Measurements from ENCODE around the gene ADAM12. TPM values are rescaled to one million over a fixed set of nuclear protein-coding genes. Genes with fewer than 3 reads are reported as not detected.
"Not testable (repeated sequence)": the region's sequence is repeated elsewhere in the genome, so short reads cannot be mapped to it uniquely, and the experiment has no call there.

The ADAM12 gene
- total RNA-seq, 1 donor from 2014 or later, result 0.20 TPM

- DNase-seq (ENCODE audit: low read depth in 2 of 2), result no peak
Measured at GRCh38 chr10:126185676-126186447, 202.4 kb downstream of the ADAM12 start.

- no peak for DNase-seq (ENCODE audit: low read depth in 2 of 2)
Measured at GRCh38 chr10:126181626-126182025, 206.7 kb downstream of the ADAM12 start.

- no peak for DNase-seq (ENCODE audit: low read depth in 2 of 2)
Measured at GRCh38 chr10:126179637-126180036, 208.6 kb downstream of the ADAM12 start.

DNA sequence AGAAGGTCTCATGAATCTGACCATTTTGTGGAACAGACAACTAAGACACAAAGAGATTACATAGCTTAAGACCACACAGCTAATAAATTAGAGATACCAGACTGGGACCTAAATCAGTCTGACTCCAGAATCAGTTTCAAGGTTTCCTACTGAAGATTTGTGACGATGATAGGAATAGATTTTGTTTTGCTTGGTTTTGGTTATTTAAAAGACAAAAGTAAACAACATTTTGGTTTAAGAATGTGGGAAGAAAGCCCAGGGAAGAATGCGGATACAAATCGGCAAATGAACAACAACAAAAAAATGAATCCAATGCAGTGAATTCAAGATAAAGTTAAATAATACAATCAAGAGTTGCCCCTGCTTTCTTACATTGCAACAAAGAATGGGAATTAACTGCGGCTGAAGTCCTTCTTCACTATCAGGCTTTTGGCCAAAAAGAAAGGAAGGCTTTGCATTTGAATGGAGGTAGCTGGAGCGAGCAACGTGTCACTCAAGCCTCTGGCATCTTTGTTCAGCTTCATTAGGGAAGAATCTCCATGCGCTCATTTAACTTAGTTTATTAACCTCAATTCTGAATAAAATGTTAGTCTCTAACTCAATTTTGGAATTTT, 210.8 kb downstream of the ADAM12 start:
- DNase-seq (ENCODE audit: low read depth in 2 of 2), result no peak

DNA sequence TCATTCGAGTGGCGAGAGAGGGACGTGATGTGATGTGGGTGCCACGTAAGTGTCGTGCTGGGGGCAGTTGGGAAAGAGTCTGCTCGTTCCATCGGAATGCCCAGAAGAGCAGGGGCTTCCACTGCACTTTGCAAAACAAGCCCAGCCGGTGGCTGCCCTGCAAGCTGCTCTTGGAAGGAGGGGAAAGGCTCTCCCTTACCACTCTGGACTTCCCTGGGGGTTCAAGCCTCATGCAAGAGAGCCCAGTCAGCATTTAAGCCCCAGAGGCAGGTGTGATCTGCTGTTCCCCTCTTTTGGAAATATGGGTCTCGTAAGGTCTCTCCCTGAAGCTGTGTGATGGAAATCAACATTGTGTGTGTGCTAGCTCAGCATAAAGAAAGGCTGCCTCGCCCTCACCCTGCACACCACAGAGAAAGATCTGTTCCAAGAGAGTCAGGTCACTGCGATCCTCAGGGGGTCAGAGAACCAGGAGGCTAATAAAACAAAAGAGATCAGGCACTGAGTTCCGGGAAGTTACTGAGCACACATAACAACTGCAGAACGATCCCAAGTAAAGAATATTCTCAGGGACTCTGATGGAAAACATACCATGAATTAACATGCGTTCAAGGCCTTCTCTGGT, 212.5 kb downstream of the ADAM12 start:
- no peak for DNase-seq (ENCODE audit: low read depth in 2 of 2)

DNA sequence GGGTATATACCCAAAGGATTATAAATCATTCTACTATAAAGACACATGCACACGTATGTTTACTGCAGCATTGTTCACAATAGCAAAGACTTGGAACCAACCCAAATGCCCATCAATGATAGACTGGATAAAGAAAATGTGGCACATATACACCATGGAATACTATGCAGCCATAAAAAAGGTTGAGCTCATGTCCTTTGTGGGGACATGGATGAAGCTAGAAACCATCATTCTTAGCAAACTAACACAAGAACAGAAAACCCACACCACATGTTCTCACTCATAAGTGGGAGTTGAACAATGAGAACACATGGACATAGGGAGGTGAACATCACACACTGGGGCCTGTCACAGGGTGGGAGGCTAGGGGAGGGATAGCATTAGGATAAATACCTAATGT, 215.5 kb downstream of the ADAM12 start:
- not testable (repeated sequence) for DNase-seq (ENCODE audit: low read depth in 2 of 2)

DNA sequence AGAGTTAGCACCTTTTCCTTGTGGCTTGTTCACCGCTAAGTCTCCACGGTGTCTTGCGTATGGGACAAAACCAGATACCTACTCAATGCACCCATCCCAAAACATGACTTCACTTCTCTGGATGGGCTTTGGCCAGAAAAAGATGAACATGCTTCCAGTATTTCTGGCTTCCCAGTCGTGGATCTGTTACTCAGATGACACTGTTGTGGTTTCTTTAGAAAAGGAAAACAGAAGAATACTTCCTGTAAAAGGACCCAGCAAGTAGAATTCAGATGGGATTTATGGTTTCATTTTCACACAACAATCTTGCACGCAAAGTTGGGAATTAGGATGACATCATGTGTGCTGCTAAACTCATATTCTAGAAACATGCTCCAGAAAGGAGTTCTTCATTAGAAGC, 216.7 kb downstream of the ADAM12 start:
- DNase-seq (ENCODE audit: low read depth in 2 of 2), result no peak

GRCh38 chr10:126170776-126171175, 217.5 kb downstream of the ADAM12 start:
- DNase-seq (ENCODE audit: low read depth in 2 of 2), result no peak

DNA sequence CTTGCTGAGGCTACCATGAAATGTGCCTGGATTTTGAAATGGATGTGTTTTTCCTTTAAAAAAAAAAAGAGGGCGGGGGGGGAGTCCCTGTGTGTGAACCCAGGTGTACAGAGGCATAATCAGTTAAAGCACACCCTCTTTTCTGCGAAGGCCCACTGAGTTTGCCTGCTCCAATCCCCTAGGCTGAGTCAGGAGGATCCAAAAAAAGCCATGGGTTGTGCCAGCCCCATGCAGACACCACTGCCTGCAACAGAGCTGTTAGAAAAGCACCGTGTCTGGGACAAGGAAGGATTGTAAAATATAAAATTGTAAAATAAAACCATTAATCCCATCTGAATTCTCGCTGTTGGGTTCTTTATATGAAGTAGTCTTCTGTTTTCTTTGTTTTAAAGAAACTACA, 217.9 kb downstream of the ADAM12 start:
- no peak for DNase-seq (ENCODE audit: low read depth in 2 of 2)

- DNase-seq (ENCODE audit: low read depth in 2 of 2), result no peak
Measured at GRCh38 chr10:126169899-126170298, 218.4 kb downstream of the ADAM12 start.

GRCh38 chr10:126166797-126167196, 221.5 kb downstream of the ADAM12 start:
- no peak for DNase-seq (ENCODE audit: low read depth in 2 of 2)

- DNase-seq (ENCODE audit: low read depth in 2 of 2), result no peak
Measured at GRCh38 chr10:126165874-126166273, 222.4 kb downstream of the ADAM12 start.

GRCh38 chr10:126163506-126163905, 224.8 kb downstream of the ADAM12 start:
- DNase-seq (ENCODE audit: low read depth in 2 of 2), result no peak

- no peak for DNase-seq (ENCODE audit: low read depth in 2 of 2)
Measured at GRCh38 chr10:126161691-126162090, 226.6 kb downstream of the ADAM12 start.

- DNase-seq (ENCODE audit: low read depth in 2 of 2), result peak in 1 of 2 donors; percentile 42
Measured at GRCh38 chr10:126160971-126161630, 227.2 kb downstream of the ADAM12 start.

DNA sequence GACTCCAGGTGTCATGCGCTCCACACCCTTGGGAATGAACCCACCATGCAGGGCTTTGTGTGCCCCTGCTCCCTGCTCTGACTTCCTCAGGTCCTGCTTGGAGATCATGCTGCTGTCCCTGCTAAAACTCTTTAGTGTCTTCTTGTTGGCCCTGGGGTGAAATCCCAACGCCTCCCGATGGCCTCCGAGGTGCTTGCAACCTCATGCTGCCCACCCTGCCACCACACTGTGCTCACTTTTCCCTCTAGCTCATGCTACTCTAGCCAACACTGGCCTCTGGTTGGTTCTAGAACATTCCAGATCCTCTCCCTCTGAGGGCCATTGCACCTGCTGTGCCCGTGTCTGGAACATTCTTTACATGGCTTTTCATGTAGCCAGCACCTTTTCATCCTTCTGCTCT, 227.7 kb downstream of the ADAM12 start:
- DNase-seq (ENCODE audit: low read depth in 2 of 2), result no peak

- no peak for DNase-seq (ENCODE audit: low read depth in 2 of 2)
Measured at GRCh38 chr10:126158133-126158892, 230.0 kb downstream of the ADAM12 start.

DNA sequence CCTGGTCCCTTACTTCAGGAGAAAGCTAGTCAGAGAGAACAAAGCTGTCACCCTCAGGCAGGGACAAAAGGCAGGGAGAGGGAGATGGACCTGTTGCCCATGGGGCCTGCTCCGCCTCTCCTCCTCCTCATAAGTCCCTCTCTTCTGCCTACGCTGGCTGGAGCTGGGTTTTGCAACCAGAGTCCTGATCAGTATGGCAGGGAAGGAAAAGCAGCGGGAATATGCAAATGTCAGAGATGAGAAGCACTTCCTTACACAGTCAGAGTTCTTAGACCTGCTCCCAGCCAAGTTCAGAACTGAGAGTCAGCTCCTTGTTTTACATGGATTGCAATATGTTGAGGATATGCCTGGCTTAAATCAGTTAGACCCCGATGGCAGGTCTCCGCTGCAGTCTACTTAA, 231.1 kb downstream of the ADAM12 start:
- no peak for DNase-seq (ENCODE audit: low read depth in 2 of 2)

DNA sequence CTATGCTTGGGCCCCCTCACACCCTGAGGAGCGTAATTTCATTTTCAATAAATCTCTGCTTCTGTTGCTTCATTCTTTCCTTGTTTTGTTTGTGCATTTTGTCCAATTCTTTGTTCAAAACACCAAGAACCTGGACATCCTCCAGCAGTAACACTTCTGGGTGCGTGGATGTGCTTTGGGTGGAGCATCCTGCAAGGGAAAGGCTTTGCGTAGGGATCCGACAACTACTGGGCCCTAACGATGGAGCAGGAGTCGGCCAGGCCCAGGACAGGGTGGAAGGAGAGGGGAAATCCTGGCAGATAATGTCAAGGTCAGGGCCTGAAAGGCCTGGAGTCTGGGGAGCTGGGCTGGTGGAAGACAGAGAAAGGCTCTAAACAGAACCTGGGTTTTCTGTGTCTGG, 231.8 kb downstream of the ADAM12 start:
- no peak for DNase-seq (ENCODE audit: low read depth in 2 of 2)

GRCh38 chr10:126156012-126156411, 232.3 kb downstream of the ADAM12 start:
- DNase-seq (ENCODE audit: low read depth in 2 of 2), result no peak

- DNase-seq (ENCODE audit: low read depth in 2 of 2), result no peak
Measured at GRCh38 chr10:126155528-126155927, 232.7 kb downstream of the ADAM12 start.
